CD4-positive, alpha-beta T cell treated with Interferon gamma for 1 hour (primary cell): ENCODE results near the gene METRNL.

ENCODE experiments used
- DNase-seq: peaks from one replicate; pipeline ENCODE4 v3.0.0-alpha.2; 2020

METRNL gene

GRCh38 chr17:83081684-83082201 is 2.3 kb downstream of the METRNL start:
- peak; percentile 72 for DNase-seq

- no peak for DNase-seq
Observed at GRCh38 chr17:83082424-83082823, 3.0 kb downstream of the METRNL start.

DNA sequence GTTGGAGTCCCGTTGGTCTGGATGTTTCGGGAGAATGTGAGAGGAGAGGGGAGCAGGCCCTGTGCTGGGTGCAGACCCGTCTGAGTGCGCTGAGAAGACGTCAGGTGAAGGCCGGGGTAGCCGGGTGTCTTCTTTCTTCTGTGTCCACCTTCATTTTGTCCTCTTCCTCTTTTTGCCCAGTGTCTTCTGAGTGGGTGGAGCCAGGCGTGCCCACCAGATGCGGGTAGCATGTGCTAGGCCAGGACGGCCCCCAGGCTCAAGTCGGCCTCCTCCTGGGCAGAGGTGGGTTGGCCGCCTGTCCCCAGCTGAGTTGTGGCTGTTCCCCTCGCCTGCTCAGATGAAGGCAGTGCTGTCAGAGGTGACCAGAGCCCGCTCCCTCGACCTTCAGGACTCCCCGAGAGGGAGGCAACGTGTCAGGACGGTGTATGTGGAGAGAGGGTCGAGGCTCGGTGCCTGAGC is 3.5 kb downstream of the METRNL start:
- DNase-seq = no peak

- peak; percentile 64 for DNase-seq
Observed at GRCh38 chr17:83083368-83084201, 4.2 kb downstream of the METRNL start.

DNA sequence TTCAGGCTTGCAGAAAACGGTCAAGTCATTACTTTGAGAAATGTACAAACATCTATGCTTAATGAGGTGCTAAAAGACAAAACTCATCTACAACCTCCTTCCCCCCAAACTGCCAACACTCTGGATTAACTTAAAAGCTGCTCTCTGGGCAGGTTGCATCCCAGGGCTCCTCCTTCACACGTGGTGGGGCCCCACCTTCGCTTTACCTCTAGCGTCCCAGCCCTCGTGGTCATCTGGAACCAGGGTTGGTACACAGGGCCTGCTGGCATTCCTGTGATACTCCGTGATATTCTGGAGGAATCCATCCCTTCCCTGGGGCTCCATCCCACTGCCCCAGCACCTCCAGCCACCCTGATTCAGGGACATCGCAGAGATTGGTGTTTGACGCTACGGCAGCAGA is 4.8 kb downstream of the METRNL start:
- DNase-seq = no peak

DNA sequence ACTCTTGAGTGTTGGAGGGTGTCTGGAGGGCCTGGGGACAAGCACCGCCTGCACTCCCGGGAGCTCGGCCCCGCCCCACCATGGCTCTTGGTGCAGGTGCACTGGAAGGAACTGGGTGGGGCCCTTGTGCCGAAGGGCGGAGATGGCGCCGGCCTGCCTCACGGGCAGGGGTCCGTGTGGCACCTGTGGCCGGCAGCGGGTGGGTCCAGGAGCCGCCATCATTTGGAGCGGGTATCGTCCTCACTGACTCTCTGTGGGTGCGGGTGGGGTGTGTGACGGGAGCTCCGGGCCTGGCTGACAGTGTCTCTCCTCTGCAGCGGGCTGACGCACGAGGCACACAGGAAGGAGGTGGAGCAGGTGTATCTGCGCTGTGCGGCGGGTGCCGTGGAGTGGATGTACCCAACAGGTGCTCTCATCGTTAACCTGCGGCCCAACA is 5.2 kb downstream of the METRNL start:
- DNase-seq = no peak

DNA sequence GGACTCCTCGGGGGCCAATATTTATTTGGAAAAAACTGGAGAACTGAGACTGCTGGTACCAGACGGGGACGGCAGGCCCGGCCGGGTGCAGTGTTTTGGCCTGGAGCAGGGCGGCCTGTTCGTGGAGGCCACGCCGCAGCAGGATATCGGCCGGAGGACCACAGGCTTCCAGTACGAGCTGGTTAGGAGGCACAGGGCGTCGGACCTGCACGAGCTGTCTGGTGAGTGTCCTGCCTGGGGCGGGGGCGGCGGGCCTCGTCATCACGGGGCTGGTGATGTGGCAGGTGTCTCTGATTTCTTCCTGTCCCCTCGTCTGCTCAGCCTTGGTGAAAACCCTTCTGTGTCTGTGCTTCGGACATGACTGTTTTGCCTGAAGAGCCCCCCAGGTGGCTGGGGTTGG is 5.7 kb downstream of the METRNL start:
- DNase-seq = no peak

DNA sequence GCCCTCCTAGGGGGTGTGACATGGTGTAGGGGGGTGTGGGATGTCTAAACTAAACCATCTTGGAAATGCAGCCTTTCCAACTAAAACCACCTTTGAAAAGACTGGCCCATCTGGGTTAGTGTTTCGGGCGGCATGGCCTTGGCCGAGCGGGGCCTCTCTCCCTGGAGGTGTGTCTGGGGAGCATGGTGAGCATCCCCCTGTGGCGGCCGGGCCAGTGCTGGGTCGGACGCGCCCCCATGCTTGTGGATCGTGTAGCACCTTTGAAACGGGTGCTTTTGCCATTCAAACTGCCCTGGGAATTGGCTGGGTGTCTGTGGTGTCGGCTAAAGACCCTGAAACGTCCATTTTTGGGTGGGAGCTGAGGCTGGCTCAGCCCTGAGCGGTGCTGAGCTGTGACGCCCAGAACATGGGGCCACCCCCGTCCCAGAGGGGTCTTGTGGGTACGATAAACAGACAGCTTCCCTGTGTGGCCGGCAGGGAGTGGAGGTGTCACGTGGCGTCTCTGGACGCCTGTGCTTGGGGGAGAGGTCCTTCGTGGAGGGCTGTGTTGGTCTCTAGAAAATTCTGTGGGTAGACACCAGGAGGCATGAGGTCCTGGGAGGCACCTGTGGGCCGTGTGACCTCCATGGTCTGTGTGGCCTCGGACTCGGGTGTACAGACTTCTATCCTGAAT is 6.3 kb downstream of the METRNL start:
- no peak for DNase-seq

DNA sequence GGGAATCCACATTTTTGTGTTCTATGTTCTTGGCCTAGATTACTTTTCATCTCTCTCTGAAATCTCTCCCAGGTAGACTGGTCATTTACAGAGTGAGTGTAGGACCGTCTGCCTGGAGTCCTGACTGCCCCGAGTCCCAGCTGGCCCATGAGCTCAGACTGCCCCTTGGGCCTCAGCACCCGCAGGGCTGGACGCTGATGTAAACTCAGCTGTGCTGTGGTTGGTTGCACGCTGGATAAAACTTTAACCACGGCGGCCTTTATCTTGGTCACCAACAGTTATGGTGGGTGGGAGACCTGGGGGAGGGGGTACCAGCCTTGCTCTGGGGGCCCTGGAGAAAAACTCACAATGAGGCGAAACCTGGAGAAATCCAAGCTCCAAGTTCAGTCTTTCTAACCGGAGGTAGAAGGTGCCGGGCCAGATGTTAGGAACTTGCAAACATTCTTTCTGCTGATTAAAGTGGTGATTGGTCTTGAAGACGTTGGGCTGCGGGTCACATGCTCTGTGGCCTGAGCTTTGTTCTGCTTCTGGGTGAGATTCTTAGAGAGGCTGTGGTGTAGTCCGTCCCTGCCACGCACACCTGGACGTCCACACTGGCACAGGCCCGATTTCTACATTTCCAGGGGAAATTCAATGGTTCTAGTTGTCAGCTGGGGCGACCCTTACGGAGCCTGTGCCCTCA is 6.9 kb downstream of the METRNL start:
- no peak for DNase-seq

DNA sequence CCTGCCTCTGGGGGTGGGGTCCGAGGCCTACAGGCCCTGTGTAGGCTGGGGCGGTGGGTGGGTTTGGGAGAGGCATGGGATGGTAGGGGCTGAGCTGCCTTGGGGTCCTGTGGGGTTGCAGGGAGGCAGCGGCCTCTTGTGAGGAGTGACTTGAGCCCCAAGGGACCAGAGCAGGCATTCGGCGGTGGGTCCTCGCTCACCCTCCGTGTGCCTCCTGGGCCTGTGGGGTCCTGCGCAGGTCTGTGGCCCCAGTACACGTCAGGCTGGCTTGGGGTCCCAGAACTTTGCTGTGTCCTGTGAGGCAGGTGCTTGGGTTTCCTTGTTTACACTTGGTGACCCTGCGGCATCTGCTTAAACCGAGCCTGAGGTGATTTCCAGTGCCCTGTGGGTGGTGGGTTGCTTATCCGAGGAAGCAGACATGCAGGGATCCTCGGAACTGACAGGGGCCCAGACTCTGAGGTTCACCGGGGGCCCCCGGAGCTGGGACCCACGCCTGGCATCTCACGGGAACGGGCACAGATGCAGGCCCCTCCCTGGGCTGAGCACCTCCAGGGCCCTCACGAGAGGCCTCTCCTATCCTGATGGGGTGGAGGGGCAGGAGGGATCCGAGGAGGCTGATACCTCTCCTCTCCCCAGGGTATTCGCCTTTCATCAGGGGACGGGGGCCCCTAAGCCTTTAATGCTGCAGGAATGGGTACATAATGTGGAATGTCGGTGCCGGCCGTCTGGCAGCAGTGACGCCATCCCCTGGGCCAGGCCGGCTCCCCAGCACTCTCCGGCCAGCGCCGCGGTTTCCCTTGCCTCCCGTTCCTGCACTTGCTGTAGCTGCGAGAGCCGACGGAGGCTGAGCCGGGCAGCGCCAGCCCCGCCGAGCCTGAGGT is 7.7 kb downstream of the METRNL start:
- DNase-seq = no peak

- no peak for DNase-seq
Observed at GRCh38 chr17:83087788-83088360, 8.5 kb downstream of the METRNL start.

GRCh38 chr17:83088451-83088850 is 9.0 kb downstream of the METRNL start:
- no peak for DNase-seq

GRCh38 chr17:83088909-83089308 is 9.5 kb downstream of the METRNL start:
- DNase-seq = no peak

GRCh38 chr17:83089328-83090132 is 10.1 kb downstream of the METRNL start:
- peak; percentile 63 for DNase-seq

DNA sequence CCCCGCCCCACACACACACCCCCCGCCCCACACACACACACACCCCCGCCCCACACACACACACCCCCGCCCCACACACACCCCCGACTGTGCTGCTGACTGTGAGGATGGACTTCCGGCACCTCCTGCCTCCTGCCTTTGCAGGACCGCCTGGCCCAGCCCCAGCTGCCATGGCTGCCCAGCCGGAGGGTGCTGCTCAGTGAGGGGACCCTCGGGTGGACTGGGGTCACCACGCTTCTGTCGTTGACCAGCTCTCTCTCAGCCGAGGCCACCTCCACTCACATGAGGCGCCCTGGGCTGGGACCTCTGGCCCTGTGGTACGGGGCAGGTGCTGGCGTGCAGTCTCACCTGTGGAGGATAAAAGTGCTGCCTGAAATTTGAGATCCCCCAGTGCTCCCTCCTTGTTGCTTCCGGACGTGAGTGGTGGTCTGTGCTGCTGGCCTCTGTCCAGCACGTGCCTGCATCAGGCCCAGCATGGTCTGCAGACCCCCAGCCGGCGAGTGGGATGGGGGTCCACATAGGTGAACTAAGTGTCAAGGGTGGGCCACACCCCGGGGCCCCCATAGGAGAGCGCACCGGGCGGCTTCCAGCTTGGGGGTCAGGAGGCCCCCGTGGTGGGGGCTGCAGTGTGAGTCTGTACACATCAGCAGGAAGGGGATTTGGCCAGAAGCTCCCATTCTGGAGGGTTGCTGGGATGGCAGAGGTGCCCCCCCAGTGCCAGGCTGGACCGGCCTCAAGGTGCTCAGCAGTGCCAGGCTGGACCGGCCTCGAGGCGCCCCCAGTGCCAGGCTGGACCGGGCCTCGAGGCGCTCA is 11.2 kb downstream of the METRNL start:
- no peak for DNase-seq

- no peak for DNase-seq
Observed at GRCh38 chr17:83091257-83092141, 12.1 kb downstream of the METRNL start.

- DNase-seq = no peak
Observed at GRCh38 chr17:83092186-83092585, 12.8 kb downstream of the METRNL start.

DNA sequence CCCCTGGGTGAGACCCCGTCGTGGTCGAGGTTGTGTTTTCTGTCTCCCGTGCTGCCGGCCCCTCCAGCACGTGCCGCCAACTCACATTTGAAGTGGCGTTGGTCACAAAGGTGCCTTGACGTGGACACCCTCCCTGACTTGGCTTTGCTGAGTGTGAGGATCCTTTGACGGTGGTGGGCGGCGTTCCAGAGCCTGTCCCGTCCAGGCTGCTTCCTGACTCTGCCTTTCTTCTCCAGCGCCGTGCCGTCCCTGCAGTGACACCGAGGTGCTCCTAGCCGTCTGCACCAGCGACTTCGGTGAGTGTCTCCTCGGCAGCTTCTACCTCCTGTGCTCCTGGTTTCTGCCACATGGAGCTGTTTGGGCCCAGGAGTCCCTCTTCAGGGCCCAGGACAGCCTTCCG is 13.5 kb downstream of the METRNL start:
- DNase-seq = no peak

GRCh38 chr17:83093506-83093905 is 14.1 kb downstream of the METRNL start:
- no peak for DNase-seq
